GM19455 (cell line): ENCODE results near the gene C6orf52.
"Not testable (repeated sequence)": the region's sequence is repeated elsewhere in the genome, so short reads cannot be mapped to it uniquely, and the experiment has no call there.

Experiments used
- ATAC-seq: cut with Tn5 transposase; IDR thresholded peaks from one replicate; pipeline ENCODE4 v1.9.1; 2021; ENCODE audit not compliant: unreplicated experiment

Gene C6orf52

DNA sequence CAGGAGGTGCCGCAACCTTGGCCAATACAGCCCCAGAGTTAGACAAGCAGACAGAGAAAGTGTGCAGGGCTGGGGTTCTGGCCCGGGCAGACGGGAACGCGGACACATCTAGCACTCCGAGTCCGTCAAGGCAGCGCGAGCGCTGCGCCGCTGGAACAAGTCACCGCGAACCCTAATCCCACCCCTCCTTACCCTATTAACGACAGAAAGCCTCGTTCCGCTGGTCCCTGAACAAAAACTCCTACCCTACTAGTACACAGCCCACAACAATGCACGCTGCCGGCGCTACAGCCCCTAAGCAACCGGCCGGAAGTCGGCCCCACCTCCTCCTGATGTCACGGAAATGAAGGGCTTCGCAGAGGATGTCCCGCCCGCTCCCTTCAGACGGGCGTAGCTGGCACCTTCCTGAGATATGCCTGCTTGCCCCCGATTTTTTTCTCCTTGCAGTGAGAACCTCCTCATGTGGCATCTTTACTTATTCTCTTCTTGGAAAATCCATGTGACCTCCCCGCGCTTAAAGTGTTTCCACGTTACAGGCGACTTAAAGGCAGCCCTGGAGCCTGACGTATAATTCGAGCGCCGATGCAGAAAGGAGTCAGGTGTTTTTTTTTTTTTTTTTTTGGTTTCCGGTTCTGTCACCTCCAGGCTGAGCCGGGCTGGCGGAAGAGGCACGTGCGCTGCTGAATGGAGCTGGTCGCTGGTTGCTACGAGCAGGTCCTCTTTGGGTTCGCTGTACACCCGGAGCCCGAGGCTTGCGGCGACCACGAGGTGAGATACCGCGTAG lies at the start of gene C6orf52, which contains the start of gene PAK1IP1:
Gene C6orf52, minus strand, starts transcription at position 315 of the 784 bp plus-strand sequence. CDS start 7,066 bp downstream, outside the sequence.
Gene PAK1IP1, plus strand, starts transcription at position 671 of the 784 bp plus-strand sequence. Its CDS starts 14 bp downstream, at position 685.
- peak; percentile 98 for ATAC-seq

DNA sequence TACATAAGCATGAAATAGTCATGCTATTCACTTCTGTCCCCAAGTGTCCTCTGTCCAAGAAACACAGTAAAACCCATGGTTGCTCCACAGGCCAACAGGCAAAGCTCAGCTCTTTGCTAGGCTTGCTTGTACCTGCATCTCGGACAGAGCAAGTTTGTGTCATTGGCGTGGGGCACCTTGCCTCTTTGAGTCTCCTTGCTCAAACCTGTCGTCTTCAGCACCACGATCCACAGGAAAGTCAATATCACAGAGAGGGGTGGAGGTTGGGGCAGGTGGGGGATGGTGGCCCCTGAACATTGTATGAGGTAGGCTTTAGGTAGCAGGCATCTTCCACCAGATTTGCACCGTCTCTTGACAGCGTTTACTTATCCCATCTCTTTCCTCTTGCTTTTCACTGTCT lies 49.1 kb upstream of the C6orf52 start:
- no peak for ATAC-seq

DNA sequence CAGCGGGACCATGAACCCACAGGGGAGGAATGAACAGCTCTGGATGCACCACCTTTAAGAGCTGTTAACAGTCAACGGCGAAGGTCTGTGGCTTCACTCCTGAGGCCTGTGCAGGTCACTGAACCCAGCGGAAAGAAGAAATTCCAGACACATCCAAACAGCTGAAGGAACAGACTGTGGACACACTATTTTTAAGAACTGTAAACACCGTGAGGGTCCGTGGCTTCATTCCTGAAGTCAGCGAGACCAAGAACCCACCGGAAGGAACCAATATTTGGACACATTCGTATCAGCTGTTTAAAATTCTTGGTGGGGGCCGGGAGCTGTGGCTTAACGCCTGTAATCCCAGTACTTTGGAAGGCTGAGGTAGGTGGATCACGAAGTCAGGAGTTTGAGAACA lies 47.8 kb upstream of the C6orf52 start:
- ATAC-seq, result no peak

DNA sequence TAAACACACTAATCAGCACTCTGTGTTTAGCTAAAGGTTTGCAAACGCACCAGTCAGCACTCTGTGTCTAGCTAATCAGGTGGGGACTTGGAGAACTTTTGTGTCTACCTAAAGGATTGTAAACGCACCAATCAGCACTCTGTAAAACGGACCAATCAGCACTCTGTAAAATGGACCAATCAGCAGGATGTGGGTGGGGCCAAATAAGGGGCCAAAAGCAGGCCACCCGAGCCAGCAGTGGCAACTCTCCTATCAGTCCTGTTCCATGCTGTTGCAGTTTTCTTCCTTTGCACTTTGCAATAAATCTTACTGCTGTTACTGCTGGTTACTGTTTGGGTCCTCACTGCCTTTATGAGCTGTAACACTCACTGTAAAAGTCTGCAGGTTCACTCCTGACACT lies 47.2 kb upstream of the C6orf52 start:
- not testable (repeated sequence) for ATAC-seq

DNA sequence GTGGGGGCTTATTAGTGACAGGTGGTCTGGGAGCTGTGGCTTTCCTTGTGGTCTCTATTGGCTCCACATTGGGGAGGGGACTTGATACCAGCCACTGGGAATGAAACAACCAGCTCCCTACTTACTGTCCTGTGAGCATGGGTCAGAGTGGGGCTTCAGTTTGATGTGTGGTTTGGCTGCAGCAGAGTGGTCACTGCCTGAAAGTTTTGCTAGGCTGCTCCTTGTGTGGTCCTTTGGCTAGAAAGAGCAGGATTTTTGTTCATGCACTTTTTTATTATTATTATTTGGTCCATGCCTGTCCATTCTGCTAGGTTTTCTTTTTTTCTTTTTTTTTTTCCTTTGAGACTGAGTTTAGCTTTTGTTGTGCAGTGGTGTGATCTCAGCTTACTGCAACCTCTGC lies 45.6 kb upstream of the C6orf52 start:
- ATAC-seq, result no peak

DNA sequence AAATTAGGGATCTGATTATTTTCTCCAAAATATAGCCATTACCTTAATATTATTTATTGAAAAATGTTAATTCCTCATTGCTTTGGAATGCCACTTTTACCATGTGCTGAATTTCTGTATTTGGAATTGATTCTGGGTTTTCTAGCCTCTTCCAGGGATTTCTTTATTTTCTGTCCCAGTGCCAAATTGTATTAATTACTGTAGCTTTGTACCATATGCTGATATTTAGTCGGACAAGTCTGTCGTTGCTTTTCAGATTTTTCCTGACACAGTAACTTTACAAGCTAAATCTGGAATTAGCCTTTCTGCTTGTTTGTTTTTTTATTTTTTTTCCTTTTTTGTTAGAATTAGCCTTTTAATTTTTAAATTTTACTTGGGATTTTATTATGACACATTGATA lies 42.3 kb upstream of the C6orf52 start:
- ATAC-seq, result no peak

DNA sequence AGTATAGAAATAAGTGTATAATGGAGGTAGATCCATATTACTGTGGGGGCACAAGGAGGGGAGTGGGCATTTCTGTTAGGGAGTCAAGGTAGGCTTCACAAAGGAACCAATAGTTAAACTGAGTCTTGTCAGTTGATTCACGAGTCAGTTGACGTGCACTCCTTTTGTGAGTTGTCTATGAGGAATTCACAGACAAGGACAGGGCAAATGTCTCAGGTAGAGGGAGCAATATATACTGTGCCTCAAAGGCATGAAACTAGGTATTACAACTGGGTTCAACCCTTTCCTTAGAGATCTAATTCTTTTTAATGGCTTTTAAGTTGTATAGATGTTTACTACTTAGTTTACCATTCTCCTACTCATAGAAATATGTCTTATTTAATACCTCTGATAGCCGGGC lies 39.4 kb upstream of the C6orf52 start:
- no peak for ATAC-seq

DNA sequence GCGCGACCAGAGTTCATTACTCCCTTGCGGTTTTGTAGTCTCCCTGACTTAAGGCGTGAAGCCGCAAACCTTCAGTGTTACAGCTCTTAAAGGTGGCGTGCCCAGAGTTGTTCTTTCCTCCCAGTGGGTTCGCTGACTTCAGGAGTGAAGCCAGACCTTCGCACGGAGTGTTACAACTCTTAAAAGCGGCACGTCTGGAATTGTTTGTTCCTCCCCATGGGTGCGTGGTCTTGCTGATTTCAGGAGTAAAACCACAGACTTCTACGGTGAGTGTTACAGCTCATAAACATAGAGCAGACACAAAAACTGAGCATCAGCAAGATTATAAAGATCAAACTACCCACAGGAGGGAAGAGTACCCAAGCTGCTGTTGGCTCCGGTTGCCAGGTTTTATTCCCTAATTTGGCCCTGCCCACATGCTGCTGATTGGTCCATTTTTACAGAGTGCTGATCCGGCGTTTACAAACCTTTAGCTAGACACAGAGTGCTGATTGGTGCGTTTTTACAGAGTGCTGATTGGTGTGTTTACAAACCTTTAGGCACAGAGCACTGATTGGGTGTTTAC lies 38.8 kb upstream of the C6orf52 start:
- no peak for ATAC-seq

DNA sequence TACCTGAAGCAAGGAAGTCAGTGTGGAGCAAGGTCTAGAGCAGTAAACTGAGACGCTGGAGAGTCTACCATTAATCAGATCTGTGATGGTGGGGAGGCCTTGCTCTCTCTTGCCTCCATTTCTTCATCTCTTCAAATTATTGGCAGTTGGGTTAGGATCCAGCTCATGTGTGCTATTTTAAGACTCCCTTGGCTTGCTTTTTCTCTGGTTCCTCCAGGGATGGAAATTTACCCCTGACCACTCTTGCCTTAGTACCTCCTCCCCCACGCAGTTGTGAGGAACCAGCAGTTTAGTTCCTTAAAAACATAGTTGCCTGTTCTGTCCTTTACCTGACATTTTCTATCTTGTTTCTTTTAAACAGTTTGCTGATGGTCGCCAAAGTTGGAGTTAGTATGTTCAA lies 35.8 kb upstream of the C6orf52 start:
- no peak for ATAC-seq

DNA sequence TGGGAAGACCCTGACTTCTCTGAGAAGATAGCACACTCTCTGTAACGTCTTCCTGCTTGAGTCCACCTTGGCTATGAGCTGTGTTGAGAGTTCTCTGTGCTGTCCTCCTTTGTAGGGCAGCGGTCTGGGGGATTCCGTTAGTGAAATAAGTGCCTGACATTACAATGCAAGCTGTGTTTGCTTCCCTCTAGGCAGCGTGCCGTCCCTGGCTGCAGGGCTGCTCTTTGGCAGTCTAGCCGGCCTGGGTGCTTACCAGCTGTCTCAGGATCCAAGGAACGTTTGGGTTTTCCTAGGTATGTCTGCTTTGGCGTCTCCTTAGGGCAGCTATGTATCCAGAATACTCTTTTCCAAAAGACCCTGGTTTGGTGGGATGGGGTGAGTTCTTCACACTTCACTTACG lies 31.3 kb upstream of the C6orf52 start:
- no peak for ATAC-seq

DNA sequence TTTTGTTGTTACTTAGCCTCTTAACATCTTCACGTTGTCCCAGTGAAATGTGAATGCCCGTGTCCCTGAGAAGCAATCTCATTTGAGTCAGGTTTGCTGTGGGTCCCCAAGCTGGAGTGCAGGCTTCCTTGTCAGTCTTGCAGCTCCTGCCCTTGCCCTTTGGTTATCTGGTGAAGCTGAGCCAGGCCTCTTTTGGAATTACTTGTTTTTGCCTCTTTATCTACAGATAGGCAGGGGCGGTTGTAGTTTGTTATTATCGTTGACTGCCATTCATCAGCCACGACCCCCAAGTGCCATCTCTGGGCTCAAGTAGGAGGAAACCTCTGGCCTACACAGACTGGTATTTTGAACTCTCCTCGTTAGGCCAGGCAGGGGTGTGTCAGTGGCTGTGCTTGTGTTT lies 30.6 kb upstream of the C6orf52 start:
- no peak for ATAC-seq

DNA sequence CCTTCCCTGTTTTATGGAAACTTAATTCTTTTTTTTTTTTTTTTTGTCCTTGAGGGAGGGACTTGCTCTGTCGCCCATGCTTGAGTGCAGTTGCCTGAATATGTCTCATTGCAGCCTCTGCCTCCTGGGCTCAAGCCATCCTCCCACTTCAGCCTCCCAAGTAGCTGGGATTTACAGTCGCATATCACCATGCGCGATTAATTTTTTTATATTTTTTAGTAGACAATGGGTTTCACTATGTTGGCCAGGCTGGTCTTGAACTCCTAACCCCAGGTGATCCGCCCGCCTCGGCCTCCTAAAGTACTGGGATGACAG lies 29.1 kb upstream of the C6orf52 start:
- ATAC-seq, result no peak

DNA sequence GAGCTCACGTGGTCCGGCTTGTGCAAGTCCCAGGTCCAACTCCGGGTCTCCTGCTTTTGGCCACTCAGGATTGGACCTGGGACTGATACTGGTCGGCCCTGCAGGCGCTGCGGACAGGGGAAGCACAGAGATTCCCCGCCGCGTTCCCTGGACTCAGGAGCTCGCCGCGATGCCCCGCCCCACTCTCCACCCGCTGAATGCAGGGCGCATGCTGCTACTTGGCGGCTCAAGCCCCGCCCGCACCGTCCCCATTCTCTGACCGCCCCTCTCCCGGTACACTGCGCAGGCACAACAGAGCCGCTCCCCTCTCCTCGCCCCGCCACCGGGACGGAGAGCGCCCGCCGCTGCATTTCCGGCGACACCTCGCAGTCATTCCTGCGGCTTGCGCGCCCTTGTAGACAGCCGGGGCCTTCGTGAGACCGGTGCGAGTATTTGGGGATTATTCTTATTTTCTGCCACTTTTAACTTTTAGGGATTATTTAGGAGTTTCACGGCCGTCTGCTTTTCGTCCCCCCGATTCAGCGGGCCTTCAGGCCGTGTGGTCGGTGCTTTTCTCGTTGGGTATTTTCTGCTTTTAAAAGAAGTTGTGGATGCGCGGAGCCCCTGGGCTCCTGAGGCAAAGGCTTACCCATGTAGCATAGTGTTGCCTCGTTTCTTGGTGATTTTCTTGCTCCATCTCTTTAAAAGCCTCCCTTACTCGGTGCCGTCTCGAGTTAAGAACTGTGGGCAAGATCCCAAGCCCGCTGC lies 28.6 kb upstream of the C6orf52 start, which contains the start of gene TMEM14C:
Gene TMEM14C, plus strand, starts transcription at position 251 of the 747 bp plus-strand sequence. CDS start 1,544 bp downstream, outside the sequence.
- peak; percentile 96 for ATAC-seq

DNA sequence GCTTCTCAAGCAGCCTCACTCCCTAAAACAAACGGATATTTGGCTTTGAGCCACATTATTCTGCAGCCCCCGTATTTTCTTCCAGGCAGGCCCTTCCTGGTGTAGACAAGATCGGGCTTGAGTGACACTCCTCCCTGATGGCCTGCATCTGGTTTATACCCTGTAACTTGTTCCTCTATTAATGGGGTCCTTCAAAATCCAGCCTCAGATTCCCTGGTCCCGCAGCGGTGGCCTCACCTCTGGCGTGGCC lies 28.1 kb upstream of the C6orf52 start:
- ATAC-seq, result no peak

DNA sequence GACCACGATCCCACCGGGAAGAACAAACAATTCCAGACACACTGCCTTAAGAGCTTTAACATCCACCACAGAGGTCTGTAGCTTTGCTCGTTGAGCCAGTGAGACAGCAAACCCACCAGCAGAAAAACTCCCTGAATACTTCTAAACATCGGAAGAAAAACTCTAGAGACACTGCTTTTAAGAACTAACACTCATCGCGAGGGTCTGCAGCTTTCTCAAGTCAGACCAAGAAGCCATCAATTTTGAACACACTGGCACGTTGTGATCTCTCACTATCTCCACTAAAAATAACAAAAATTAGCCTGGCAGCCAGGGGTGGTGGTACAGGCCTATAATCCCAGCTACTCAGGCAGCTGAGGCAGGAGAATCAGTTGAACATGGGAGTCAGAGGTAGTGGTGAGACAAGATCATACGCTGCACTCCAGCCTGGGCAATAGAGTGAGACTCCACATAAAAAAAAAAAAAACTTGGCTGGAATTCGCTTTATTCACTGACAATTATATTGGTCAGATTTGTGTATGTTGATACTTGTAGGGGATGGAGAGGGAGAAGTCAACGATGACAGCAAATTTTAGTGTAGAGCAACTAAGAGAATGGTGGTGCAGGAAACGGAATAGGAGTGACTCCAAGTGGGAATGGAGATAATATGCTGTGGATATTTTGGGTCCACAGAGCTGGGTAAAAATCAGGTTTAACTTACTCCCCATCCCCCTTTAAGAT lies 27.6 kb upstream of the C6orf52 start:
- ATAC-seq, result no peak

DNA sequence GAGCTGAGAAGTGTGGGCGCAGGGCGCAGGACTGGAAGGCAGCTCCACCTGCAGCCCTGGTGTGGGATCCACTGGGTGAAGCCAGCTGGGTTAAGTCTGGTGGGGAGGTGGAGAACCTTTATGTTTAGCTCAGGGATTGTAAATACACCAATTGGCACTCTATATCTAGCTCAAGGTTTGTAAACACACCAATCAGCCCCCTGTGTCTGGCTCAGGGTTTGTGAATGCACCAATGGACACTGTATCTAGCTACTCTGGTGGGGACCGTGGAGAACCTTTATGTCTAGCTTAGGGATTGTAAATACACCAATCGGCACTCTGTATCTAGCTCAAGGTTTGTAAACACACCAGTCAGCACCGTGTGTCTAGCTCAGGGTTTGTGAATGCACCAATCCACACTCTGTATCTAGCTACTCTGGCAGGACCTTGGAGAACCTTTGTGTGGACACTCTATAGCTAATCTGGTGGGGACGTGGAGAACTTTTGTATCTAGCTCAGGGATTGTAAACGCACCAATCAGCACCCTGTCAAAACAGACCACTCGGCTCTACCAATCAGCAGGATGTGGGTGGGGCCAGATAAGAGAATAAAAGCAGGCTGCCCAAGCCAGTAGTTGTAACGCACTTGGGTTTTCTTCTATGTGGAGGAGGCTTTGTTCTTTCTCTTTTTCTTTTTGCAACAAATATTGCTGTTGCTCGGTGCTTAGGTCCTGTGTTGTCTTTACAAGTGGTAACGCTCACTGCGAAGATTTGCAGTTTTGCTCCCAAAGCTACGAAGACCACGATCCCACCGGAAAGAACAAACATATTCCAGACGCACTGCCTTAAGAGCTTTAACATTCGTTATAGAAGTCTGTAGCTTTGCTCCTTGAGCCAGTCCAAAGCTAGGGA lies 26.8 kb upstream of the C6orf52 start:
- ATAC-seq, result not testable (repeated sequence)

DNA sequence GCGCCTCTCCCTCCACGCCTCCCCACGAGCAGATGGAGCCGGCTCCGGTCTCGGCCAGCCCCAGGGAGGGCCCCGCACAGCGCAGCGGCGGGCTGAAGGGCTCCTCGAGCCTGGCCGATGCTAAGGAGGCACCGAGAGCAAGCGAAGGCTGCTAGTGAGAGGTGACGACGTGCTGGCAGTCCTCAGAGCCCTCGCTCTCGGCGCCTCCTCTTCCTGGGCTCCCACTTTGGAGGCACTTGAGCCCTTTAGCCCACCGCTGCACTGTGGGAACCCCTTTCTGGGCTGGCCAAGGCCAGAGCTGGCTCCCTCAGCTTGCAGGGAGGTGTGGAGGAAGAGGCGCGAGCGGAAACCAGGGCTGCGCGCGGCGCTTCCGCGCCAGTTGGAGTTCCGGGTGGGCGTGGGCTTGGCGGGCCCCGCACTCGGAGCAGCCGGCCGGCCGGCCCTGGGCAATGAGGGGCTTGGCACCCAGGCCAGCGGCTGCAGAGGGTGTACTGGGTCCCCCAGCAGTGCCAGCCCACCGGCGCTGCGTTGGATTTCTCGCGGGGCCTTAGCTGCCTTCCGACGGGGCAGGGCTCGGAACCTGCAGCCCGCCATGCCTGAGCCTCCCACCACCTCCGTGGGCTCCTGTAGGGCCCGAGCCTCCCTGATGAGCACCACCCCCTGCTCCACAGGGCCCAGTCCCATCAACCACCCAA lies 26.0 kb upstream of the C6orf52 start:
- peak; percentile 21 for ATAC-seq

DNA sequence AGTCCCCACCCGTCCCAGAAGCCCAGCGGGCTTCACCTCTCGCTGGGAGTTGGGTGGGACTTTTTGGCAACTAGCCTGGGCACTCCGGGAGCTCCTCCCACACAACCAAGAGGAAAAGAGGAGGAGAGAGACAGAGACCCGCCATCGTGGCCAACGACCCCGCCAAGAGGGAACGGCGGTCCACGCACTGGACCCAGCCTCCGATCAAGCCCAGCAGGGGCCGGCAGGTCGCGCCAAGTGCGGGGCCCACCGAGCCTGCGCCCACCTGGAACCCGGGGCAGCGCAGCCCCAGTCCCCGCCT lies 25.5 kb upstream of the C6orf52 start:
- ATAC-seq, result no peak

DNA sequence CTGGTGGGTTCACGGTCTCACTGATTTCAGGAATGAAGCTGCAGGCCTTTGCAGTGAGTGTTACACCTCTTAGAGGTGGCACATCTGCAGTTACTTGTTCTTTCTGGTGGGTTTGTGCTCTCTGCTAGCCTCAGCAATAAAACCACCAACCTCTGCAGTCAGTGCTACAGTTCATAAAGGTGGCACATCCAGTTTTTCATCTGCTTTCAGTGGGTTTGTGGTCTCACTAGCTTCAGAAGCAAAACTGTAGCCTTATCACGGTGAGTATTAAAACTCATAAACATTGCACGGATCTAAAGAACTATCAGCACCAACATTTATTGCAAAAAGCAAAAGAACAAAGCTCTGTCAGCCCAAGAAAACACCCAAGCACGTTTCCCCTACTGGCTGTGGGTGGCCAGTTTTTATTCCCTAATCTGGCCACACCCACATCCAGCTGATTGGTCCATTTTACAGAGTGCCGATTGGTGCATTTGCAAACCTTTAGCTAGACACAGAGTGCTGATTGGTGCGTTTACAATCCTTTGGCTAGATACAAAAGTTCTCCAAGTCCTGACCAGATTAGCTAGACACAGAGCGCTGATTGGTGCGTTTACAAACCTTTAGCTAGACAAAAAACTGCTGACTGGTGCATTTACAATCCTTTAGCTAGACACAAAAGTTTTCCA lies 25.0 kb upstream of the C6orf52 start:
- no peak for ATAC-seq

DNA sequence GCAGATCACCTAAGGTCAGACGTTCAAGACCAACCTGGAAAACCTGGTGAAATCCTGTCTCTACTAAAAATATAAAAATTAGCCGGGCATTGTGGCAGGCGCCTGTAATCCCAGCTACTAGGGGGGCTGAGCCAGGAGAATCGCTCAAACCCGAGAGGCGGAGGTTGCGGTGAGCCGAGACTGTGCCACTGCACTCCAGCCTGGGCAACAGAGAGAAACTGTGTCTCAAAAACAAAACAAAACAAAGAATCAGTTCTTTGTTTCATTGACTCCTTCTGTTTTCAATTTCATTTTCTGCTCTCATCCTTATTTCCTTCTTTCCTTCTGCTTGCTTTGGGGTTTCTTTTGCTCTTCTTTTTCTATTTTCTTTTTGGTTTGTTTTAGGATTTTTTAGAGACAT lies 19.5 kb upstream of the C6orf52 start:
- no peak for ATAC-seq
